Astrocyte (in vitro differentiated cells and primary cell): Measurements from ENCODE around the gene DYRK1A.

ENCODE experiments used
- EZH2 ChIP-seq: IDR thresholded peaks from 2 replicates; pipeline ENCODE4 v1.6.1; 2012; ENCODE audit warnings: mild to moderate bottlenecking, low read length, inconsistent platforms; ENCODE audit not compliant: insufficient read depth
- TF ChIP-seq, protein P1 (sequence below): IDR thresholded peaks from 2 replicates; pipeline ENCODE4 v1.5.1; 2011; ENCODE audit warnings: low read depth, mild to moderate bottlenecking, inconsistent platforms, low read length, moderate library complexity; ENCODE audit not compliant: insufficient read depth

DNA sequence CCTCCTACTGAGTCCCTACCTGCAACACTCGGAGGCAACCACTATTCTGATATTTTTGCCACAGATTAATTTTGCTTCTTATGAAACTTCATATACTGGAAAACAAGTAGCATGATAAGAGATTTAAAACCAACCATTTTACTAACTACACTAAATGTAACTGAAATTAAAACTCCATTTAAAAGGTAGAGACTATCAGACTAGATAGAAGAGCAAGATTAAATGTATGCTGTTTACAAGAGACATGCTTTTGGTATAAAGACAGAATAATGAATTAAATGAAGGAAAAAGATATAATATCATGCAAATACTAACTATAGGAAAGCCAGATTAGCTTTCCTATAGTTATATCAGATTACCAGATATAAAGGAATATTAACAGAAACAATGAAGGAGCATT, 175.9 kb downstream of the DYRK1A start:
- TF ChIP-seq, protein P1, sequence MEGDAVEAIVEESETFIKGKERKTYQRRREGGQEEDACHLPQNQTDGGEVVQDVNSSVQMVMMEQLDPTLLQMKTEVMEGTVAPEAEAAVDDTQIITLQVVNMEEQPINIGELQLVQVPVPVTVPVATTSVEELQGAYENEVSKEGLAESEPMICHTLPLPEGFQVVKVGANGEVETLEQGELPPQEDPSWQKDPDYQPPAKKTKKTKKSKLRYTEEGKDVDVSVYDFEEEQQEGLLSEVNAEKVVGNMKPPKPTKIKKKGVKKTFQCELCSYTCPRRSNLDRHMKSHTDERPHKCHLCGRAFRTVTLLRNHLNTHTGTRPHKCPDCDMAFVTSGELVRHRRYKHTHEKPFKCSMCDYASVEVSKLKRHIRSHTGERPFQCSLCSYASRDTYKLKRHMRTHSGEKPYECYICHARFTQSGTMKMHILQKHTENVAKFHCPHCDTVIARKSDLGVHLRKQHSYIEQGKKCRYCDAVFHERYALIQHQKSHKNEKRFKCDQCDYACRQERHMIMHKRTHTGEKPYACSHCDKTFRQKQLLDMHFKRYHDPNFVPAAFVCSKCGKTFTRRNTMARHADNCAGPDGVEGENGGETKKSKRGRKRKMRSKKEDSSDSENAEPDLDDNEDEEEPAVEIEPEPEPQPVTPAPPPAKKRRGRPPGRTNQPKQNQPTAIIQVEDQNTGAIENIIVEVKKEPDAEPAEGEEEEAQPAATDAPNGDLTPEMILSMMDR = no peak
- no peak for TF ChIP-seq EZH2
